B cell (primary cell): ENCODE measurements around the gene IL20RA. TPM values are rescaled to one million over a fixed set of nuclear protein-coding genes. Genes with fewer than 3 reads are reported as not detected.

Experiments
- ATAC-seq: fragments of 200-7000 bp; cut with Tn5 transposase; one replicate; pipeline ENCODE4 v1.10.0; 2021; ENCODE audit warnings: low read depth, mild to moderate bottlenecking, moderate number of reproducible peaks, moderate library complexity
- CTCF ChIA-PET: fragments of 350-600 bp; sonication (Branson Sonifier 250); formaldehyde crosslinking; loops from one replicate; lab custom pipeline; 2021; ENCODE audit warnings: antibody characterized with exemption, inconsistent platforms; lab: Charles Lee
- POLR2A ChIA-PET: fragments of 350-600 bp; sonication (Branson Sonifier 250); formaldehyde crosslinking; loops from one replicate; lab custom pipeline; 2021; ENCODE audit warnings: antibody characterized with exemption; lab: Charles Lee
- DNase-seq: peaks from one replicate; pipeline ENCODE4 v3.0.0; 2013
- H2AFZ ChIP-seq: 2 replicates; pipeline ENCODE4 v1.6.1; 2012; ENCODE audit warnings: mild to moderate bottlenecking, low read depth, low read length; ENCODE audit not compliant: insufficient read depth, poor library complexity, severe bottlenecking
- H3K27ac ChIP-seq, 2 donors: 1 replicate in 1 of 2; 2 replicates in 1 of 2; pipeline ENCODE4 v1.5.1; 2012 to 2013; ENCODE audit warnings: low read length in 2 of 2, mild to moderate bottlenecking in 2 of 2, moderate library complexity in 1 of 2
- H3K27me3 ChIP-seq, 4 experiments: fragments of 200-600 bp in 1 of 4; sonication (generic) in 1 of 4; replicated peaks in 1 of 4; 1 replicate in 2 of 4; 2 replicates in 2 of 4; pipeline versions ENCODE4 v1.6.1 to v1.7.0; 2013 to 2016; ENCODE audit warnings: low read length in 3 of 4, mild to moderate bottlenecking in 2 of 4, mixed read lengths in 1 of 4, moderate library complexity in 1 of 4; ENCODE audit not compliant: insufficient read depth in 4 of 4, control insufficient read depth in 3 of 4; ENCODE audit errors: control extremely low read depth in 1 of 4
- H3K36me3 ChIP-seq, 2 experiments: replicated peaks in 1 of 2; 1 replicate in 1 of 2; 2 replicates in 1 of 2; pipeline versions ENCODE4 v1.6.1 to v1.7.1; 2013; ENCODE audit warnings: low read length in 1 of 2; ENCODE audit not compliant: insufficient read depth in 2 of 2, control insufficient read depth in 1 of 2; ENCODE audit errors: control extremely low read depth in 1 of 2, extremely low read depth in 1 of 2
- H3K4me1 ChIP-seq, 2 donors: fragments of 200-600 bp in 1 of 2; sonication (generic) in 1 of 2; 1 replicate in 1 of 2; 2 replicates in 1 of 2; pipeline versions ENCODE4 v1.5.1 to v1.6.1; 2013 to 2017; ENCODE audit warnings: low read length in 2 of 2; ENCODE audit not compliant: control insufficient read depth in 2 of 2, insufficient read depth in 2 of 2
- H3K4me2 ChIP-seq: replicated peaks from 2 replicates; pipeline ENCODE3; 2012; ENCODE audit warnings: mild to moderate bottlenecking, low read depth, low read length; ENCODE audit not compliant: poor library complexity, severe bottlenecking
- H3K4me3 ChIP-seq, 5 experiments: fragments of 200-600 bp in 1 of 5; sonication (generic) in 1 of 5; 1 replicate in 3 of 5; 2 replicates in 2 of 5; pipeline versions ENCODE4 v1.5.1 to v1.7.0; 2011 to 2016; ENCODE audit warnings: low read length in 4 of 5, mild to moderate bottlenecking in 4 of 5, low read depth in 2 of 5, control low read depth in 1 of 5, moderate library complexity in 1 of 5; ENCODE audit not compliant: insufficient read depth in 1 of 5; ENCODE audit errors: control extremely low read depth in 1 of 5, extremely low read depth in 1 of 5
- H3K79me2 ChIP-seq: fragments of 200-600 bp; sonication (generic); one replicate; pipeline ENCODE4 v1.6.0; 2016; ENCODE audit warnings: low read length; ENCODE audit not compliant: control insufficient read depth, insufficient read depth
- H3K9ac ChIP-seq: fragments of 200-600 bp; sonication (generic); 2 replicates; pipeline ENCODE4 v1.6.1; 2017; ENCODE audit warnings: mild to moderate bottlenecking, low read length, moderate library complexity
- H3K9me3 ChIP-seq, 3 donors: one replicate each; pipeline versions ENCODE4 v1.6.1 to v1.7.1; 2013; ENCODE audit warnings: low read length in 2 of 3; ENCODE audit not compliant: control insufficient read depth in 2 of 3, insufficient read depth in 1 of 3; ENCODE audit errors: control extremely low read depth in 1 of 3
- H4K20me1 ChIP-seq: 2 replicates; pipeline ENCODE4 v1.6.0; 2012; ENCODE audit warnings: mild to moderate bottlenecking, low read length; ENCODE audit not compliant: insufficient read depth, control insufficient read depth, poor library complexity, severe bottlenecking
- H3K27ac Mint-ChIP-seq: one replicate; pipeline ENCODE4 v1.8.0; 2021; ENCODE audit warnings: mixed read lengths
- H3K27me3 Mint-ChIP-seq: one replicate; pipeline ENCODE4 v1.8.0; 2021; ENCODE audit warnings: mixed read lengths
- H3K4me1 Mint-ChIP-seq: one replicate; pipeline ENCODE4 v1.8.0; 2021; ENCODE audit warnings: mixed read lengths
- H3K4me3 Mint-ChIP-seq: one replicate; pipeline ENCODE4 v1.8.0; 2021; ENCODE audit warnings: mixed read lengths
- H3K9me3 Mint-ChIP-seq: one replicate; pipeline ENCODE4 v1.8.0; 2022; ENCODE audit warnings: mixed read lengths; ENCODE audit not compliant: insufficient read depth
- CTCF ChIP-seq: fragments of 200-600 bp; IDR thresholded peaks from one replicate; pipeline ENCODE4 v1.8.0; 2022; ENCODE audit warnings: antibody characterized with exemption, mild to moderate bottlenecking
- EZH2 ChIP-seq: IDR thresholded peaks from 2 replicates; pipeline ENCODE4 v1.6.1; 2012; ENCODE audit warnings: borderline replicate concordance, low read depth, mild to moderate bottlenecking, moderate library complexity, low read length; ENCODE audit not compliant: insufficient read depth, poor library complexity, severe bottlenecking
- WGBS: methylation state at CpG from one replicate; pipeline ENCODE4 v1.1.5; 2013; ENCODE audit warnings: missing lambda C conversion rate; ENCODE audit not compliant: insufficient coverage; 5-methylcytosine and 5-hydroxymethylcytosine counted together
- intact Hi-C: fragments of 100-400 bp; cut with micrococcal nuclease; formaldehyde crosslinking; loops from one replicate; pipeline ENCODE4 v1.10.0; 2022
- polyA plus RNA-seq: library from polyadenylated mRNA; depleted of rRNA; stranded (reverse); fragments of >200 nt; gene quantifications from 2 replicates; pipeline ENCODE4 v1.2.3, GENCODE V29; 2012
- total RNA-seq, 2 donors: library from RNA; stranded (reverse); fragments of 120-200 nt in 1 of 2; gene quantifications; 1 replicate in 1 of 2; 2 replicates in 1 of 2; pipeline versions ENCODE4 v1.2.3 to v1.2.4, GENCODE V29; 2013 to 2022

The IL20RA gene
- total and polyA plus RNA-seq, 2 donors (not counting 1 experiment from before 2014, with no cell fraction given) = not detected

DNA sequence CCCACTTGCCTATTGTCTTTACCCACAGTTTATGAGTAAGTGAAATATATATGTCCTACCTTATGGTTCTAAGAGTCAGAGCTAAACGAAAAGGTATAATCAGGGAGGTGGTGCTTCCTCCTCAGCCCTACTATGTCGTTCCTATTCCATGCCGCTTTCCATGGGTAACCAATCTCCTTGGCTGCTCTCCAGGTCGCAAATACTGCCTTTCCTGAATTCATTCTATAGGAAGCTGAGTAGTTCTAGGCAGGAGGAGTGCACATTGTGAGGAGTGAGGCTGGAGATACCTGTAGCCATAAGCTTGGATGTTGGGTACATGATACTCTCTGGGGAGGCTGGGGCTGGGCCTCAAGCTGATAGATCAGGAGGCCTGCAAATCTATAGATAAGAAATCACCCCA lies 5.8 kb downstream of the IL20RA start:
- ATAC-seq = no peak
- POLR2A ChIA-PET = no interaction called here
- Histone ChIP-seq H3K27ac (no peak overlapping the region), H3K9ac (no peak overlapping the region), H3K4me2 (no peak overlapping the region), H3K4me3 (no peak overlapping the region), H3K36me3 (no peaks in the 10 kb centered on the region), H3K4me1 (peaks cover 2 to 3% of the 10 kb centered on the region in 2 donors), H4K20me1 (no peaks in the 10 kb centered on the region), H3K79me2 (no peaks in the 10 kb centered on the region), H2AFZ (no peak overlapping the region), H3K9me3 (no peaks in the 10 kb centered on the region), H3K27me3 (peaks cover 0 to 31% (median 21%) of the 10 kb centered on the region in 4 experiments)
- CTCF ChIA-PET = no interaction called here
- Mint-ChIP-seq H3K4me1 (peaks cover 3% of the 10 kb centered on the region), H3K27me3 (peaks cover 73% of the 10 kb centered on the region), H3K4me3 (no peak overlapping the region), H3K9me3 (no peaks in the 10 kb centered on the region), H3K27ac (no peak overlapping the region)
- WGBS = 83% methylated on average over 4 of the region's 4 CpGs
- intact Hi-C loops = no loop called here
- no peak for DNase-seq
- no peak for TF ChIP-seq CTCF
- TF ChIP-seq EZH2 = no peak

GRCh38 chr6:137036566-137037300 lies 8.0 kb downstream of the IL20RA start:
- ChIA-PET POLR2A (no interaction called here), CTCF (no interaction called here)
- Histone ChIP-seq H3K4me2 (no peak overlapping the region), H3K36me3 (no peaks in the 10 kb centered on the region), H3K27me3 (peaks cover 0 to 32% (median 15%) of the 10 kb centered on the region in 4 experiments), H3K4me1 (no peaks in the 10 kb centered on the region), H3K4me3 (no peak overlapping the region), H3K27ac (no peak overlapping the region), H3K9ac (no peak overlapping the region), H4K20me1 (no peaks in the 10 kb centered on the region), H3K79me2 (no peaks in the 10 kb centered on the region), H2AFZ (no peak overlapping the region), H3K9me3 (no peaks in the 10 kb centered on the region)
- H3K4me3 Mint-ChIP-seq = no peak overlapping the region
- no peak for ATAC-seq
- WGBS = 100% methylated on average over 1 of the region's 6 CpGs
- no peak overlapping the region for H3K27ac Mint-ChIP-seq
- TF ChIP-seq EZH2 = no peak
- TF ChIP-seq CTCF = no peak
- no peaks in the 10 kb centered on the region for H3K4me1 Mint-ChIP-seq
- H3K27me3 Mint-ChIP-seq = peaks cover 71% of the 10 kb centered on the region
- intact Hi-C loops = no loop called here
- no peaks in the 10 kb centered on the region for H3K9me3 Mint-ChIP-seq
- no peak for DNase-seq
